ENCODE data around the gene SLC48A1.

The SLC48A1 gene

GRCh38 chr12:47744778-47745436 is 28.1 kb upstream of the SLC48A1 start:
- DNase-seq (no peak), ATAC-seq (no peak)

- no peak for ATAC-seq
- DNase-seq, result no peak
Observed at GRCh38 chr12:47745485-47746041, 27.5 kb upstream of the SLC48A1 start.

DNA sequence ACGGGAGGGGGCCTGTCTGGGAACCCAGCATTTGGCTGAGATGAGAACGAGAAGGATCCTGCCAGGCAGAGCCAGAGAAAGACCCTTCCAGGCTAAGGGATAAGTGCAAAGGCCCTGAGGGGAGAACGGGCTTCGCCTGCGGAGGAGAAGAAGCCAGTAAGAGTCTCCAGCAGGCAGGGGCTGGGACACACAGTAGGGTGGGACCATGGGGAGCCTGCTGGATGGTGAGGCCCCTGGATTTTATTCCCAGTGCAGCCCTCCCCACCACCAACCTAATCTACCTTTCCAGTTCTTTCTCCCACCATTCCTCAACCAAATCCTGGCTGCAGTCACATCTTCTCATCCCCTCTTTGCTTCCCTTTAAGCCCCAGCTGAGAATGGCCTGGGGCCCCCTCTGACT is 27.0 kb upstream of the SLC48A1 start:
- DNase-seq (no peak), ATAC-seq (no peak)

- ATAC-seq, result no peak
Observed at GRCh38 chr12:47746523-47746922, 26.5 kb upstream of the SLC48A1 start.

GRCh38 chr12:47747126-47747525 is 25.9 kb upstream of the SLC48A1 start:
- ATAC-seq (no peak), DNase-seq (no peak)

More at GRCh38 chr12:47746523-47746922, 26.5 kb upstream of the SLC48A1 start:
- no peak for DNase-seq

- ATAC-seq (no peak), DNase-seq (no peak)
Observed at GRCh38 chr12:47747596-47748506, 25.2 kb upstream of the SLC48A1 start.

GRCh38 chr12:47748507-47748828 is 24.6 kb upstream of the SLC48A1 start:
- no peak for DNase-seq
- no peak for ATAC-seq

DNA sequence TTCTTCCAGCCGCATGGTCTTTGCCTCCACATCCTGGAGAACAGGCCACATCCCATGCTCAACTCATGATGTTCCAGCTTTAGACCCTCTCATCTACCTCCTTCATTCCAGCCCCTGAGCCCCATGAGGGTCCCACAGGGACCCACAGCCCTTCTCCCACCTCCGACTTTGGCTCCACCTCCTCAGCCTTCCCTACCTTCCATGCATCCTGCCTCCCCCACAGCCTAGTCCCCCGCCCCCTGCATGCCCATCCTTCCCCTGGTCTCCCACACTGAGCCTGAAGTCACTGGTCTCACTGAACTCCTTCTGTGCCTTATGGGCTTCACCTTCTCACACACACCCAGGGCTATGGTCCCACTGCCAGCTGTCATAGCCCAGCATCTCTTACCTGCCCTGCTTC is 24.1 kb upstream of the SLC48A1 start:
- DNase-seq (no peak), ATAC-seq (no peak)

GRCh38 chr12:47750229-47750798 is 22.7 kb upstream of the SLC48A1 start:
- DNase-seq (no peak), ATAC-seq (no peak)

DNA sequence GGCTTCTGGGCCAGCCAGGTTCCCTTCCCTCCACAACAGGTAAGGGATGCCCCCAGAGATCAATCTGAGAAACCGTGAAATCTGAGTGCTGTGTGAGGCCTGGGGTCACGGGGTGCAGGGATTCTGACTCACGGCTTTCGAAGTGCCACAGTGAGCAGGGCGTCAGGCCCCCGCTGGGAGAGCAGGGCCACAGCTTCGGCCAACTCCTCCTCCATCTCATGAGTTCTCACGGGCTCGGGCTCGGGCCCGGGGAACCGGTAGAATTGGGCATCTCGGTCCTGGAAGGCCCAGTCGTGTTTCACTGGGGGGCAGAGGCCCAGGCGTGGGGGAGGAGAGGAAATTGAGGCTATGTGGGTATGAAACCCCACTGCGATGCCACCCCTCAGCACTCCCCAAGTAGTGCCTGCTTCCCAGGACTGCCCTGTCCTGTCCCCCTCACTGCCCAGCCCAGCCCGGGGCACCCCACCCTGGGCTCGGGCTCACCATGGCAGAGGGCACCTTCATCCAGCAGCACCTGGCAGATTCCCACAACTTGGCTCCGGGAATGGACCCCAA is 22.0 kb upstream of the SLC48A1 start:
- DNase-seq (no peak), ATAC-seq (no peak)

GRCh38 chr12:47751561-47751960 is 21.5 kb upstream of the SLC48A1 start:
- ATAC-seq, result no peak
- DNase-seq, result no peak

DNA sequence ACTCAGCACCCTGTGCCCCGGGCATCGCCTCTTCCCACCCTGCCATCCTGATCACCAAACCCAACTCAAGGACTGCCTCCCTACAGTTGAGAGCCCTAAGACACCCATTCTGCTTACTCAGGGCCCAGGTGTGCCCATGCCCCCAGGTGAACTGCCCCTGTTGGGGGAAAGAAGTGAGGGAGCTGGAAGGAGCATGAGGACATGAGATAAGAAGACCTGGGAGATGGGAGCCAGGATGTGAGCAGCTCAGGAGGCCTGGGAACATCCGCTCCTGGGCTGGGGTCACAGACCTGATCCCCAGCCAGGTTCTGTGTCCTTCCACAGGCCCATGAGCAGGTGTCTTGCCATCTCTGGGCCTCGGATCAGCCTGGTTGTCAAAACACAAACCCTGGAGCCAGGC is 20.9 kb upstream of the SLC48A1 start:
- DNase-seq, result no peak
- no peak for ATAC-seq

DNA sequence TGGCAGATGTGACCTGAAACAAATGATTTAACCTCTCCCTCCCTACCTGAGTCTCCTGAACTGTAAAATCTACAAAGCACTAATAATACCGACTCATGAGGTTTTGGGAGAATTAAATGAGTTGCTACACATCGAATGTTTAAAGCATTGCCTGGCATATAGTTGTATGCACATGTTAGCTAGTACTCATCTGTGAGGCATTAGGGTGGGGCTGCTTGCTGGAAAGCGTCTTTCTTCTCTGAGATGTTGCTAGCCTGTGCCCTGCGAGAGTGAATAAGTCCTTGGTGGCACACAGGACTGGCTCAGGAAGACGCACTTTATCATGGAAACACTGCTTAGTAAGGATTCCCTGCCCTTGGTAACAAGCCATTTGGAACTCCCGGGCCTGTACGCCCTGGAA is 20.5 kb upstream of the SLC48A1 start:
- ATAC-seq (no peak), DNase-seq (no peak)

DNA sequence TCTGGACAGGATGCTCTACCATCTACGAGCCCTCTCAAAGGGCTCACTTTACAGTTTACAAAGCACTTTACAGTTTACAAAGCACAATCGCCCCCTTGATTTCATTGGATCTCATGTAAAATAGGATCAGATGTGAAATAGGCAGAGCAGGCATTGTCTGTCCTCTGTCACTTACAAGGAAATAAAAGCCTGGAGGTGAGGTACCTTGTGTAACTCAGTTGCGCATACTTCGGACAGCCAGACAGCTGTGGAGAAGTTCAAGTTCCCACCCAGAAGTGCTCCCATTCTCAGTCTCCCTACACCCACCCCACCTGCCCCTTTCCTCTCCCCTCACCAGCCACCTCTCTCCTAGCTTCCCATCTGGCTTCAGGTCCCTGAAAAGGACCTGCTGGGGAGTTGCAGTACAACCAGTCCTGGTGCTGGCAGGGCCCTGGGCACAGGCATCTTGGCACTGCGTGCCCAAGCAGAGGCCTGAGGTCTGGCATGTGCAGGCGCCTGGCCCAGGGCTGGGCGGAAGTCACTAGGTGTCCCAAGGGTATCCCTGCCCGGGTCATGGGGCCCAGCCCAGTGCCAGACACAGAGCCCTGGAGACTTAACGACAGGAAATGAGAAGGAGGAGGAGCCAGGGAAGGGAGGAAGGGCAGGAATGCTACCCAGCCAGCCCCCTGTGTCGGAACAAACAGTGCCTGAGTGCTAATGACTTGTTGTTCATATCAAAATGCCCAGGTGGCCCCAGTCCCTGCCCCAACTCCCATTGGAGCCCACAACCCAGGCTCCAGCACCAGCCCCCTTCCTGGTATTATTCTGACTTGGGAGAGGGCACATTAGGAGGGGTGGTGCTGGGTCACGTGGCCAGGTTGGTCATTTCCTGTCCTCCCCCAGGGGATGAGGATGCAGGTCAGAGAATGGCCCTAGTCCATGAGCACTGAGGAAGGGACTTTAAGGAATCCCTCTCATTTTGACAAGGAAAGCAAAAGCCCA is 19.7 kb upstream of the SLC48A1 start:
- no peak for ATAC-seq
- no peak for DNase-seq

DNA sequence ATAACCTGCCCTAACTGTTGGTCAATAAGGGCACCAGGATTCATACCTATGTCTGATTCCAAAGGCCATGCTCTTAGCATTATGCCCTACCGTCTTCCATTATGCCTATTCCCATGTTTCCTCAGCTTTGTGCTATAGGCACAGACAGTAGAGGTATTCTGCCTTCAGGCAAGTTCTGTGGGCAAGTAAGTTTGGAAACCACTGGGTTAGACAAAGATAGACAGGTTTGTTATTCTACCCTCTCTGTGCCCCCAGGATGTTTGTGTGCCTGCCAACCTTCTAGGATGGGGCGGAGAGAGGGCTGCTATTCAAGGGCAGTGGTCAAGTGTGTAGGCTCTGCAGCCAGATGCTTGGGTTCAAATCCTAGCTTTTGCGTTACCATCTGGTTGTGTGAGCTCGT is 18.9 kb upstream of the SLC48A1 start:
- ATAC-seq (no peak), DNase-seq (no peak)

GRCh38 chr12:47754881-47755280 is 18.2 kb upstream of the SLC48A1 start:
- ATAC-seq, result no peak
- no peak for DNase-seq

GRCh38 chr12:47755655-47756562 is 17.1 kb upstream of the SLC48A1 start:
- ATAC-seq, result peak; percentile 58

GRCh38 chr12:47757364-47757839 is 15.6 kb upstream of the SLC48A1 start:
- DNase-seq, result no peak
- ATAC-seq, result no peak

More at GRCh38 chr12:47755655-47756562, 17.1 kb upstream of the SLC48A1 start:
- peak; percentile 43 for DNase-seq

GRCh38 chr12:47757840-47758583 is 15.0 kb upstream of the SLC48A1 start:
- ATAC-seq, result no peak
- DNase-seq, result no peak

DNA sequence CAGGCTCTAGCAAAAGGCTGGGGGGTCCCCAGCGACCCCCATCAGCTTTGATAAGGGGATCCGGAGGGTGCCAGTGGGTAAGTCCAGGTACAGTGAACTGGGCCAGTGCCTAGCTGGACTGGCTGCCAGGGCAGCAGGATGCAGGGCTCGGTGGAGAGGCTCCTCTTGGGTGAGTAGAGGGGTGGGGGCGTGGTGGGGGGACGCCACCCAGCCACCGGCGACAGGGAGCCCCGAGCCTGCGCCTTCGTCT is 14.5 kb upstream of the SLC48A1 start:
- ATAC-seq (no peak), DNase-seq (no peak)

All from stimulated activated naive CD8-positive, alpha-beta T cell treated with anti-CD3 and anti-CD28 coated beads, Interleukin-15, Interleukin-2, amounts not matched to agents 100 U/mL and 50 U/mL, for 24 hours (primary cell).